ENCODE data around the gene MCEE. TPM values are rescaled to one million over a fixed set of nuclear protein-coding genes. Genes with fewer than 3 reads are reported as not detected.
"Not testable (repeated sequence)": the region's sequence is repeated elsewhere in the genome, so short reads cannot be mapped to it uniquely, and the experiment has no call there.

Gene MCEE
- polyA plus RNA-seq, 3 donors: 23.1 to 24.9 (median 23.2) TPM

DNA sequence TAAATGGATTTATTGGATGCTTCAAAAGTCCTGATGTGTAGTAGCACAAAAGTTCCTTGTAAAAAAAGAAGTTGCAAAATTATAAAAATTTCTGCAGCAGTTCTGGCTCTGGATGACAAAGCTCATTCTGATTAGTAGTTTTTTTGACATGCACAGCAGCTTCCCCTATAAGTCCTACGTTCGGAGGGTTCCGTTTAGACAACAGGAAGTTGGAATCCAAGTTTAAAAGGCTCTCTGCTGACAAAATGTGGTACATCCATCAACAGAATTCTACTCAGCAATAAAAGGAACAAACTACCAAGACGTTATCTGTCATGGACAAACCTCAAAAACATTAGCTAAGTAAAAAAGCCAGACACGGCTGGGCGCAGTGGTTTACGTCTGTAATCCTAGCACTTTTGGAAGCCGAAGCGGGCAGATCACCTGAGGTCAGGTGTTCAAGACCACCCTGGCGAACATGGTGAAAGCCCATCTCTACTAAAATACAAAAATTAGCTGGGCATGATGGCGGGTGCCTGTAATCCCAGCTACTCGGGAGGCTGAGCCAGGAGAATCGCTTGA lies 46.2 kb downstream of the MCEE start:
- not testable (repeated sequence) for DNase-seq (ENCODE audit: low read depth in 3 of 3, low spot score in 2 of 3)

DNA sequence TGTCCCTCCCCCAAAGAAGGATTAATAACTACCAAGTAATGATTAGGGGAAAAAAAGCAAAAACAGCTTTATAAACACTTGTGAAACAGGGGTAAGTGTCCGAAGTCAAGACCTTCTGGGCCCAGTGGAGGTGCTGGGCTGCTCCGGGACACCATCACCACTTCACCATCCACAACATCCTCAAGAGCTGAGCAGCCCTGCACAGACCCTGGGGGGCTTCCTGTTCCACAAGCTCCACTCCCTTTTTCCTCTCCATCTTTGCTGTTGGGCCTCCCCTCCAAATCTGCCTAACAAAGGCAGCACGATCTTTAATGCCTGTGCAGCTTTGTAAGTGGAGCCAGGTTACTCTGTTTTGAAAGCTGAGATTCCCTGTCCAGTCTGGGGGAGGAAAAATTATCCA lies 46.7 kb downstream of the MCEE start:
- not testable (repeated sequence) for DNase-seq (ENCODE audit: low read depth in 3 of 3, low spot score in 2 of 3)

DNA sequence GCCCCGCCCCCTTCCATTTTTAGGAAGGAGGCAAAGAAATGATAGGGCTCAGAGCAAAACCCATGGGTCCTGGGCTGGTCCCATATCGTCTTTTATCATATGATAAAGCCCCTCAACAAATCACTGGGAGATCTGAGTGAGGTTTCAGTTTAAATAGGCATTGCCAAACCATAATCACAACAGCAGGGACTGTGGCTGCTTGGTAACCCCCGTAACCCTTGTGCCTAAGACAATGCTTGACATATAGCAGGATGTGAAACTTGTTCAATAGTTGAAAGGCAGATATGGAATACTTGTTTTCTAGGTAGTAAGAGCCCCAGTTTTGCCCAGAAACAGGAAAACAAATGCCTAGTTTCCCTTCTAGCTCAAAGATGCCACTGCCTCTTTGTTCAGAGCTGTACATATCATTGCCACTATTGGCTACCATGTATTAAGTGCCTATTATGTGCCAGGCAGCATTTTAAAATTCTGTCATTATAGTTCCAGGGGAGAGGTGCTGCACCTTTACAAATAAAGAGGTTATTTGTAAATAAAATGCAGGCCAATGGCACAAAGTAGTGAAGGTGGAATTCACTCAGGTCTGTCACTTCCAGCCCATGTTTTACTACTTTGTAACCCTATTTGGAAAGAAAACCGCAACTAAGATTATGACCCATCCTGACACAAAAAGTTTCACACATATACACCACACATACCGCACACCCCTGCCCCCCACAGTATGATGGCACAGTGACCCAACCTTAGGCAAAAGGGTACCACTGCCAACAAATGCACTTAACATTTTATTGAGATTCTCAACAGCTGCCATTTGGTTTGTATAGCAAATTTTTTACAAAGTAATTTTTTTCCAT lies 47.4 kb downstream of the MCEE start:
- no peak for DNase-seq (ENCODE audit: low read depth in 3 of 3, low spot score in 2 of 3)

DNA sequence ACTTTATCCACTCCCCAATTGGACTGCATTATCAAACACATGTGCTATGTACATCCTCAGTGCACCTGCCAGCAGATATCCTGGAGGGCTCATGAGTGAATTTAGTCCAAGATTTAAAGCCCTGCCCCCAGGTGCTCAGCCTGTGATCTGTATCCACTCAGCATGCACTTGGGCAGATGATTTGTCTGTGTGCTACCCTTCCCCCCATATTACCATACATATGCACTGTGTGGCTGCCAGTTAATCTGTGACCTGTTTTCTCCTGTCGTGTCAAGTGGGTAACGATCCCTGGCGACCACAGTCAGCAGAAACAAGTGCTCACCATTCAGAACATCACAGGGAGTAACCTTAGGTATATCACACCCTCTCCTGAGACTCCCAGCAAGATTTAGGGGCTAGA lies 51.4 kb downstream of the MCEE start:
- DNase-seq (ENCODE audit: low read depth in 3 of 3, low spot score in 2 of 3): no peak

DNA sequence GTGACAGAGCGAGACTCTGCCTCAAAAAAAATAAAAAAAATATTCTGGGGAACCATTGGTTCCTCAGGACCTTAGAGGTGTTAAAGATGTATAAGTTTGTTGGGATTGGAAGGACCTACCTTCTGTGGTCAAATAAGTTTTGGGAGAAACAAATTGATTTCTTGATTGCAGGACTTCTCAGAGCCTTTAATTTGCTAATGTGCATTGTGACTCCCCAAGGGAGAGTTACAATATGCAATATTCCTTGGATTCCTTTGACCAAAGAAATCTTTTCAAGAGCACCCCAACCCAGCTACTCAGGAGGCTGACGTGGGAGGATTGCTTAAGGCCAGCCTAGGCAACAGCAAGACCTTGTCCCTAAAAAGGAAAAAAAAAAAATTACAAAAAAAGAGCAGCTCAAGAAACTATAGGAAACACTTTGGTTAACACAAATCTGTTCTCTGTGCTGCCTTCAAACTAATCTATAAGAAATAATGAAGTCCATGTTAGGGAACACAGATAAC lies 55.1 kb downstream of the MCEE start:
- no peak for DNase-seq (ENCODE audit: low read depth in 3 of 3, low spot score in 2 of 3)

DNA sequence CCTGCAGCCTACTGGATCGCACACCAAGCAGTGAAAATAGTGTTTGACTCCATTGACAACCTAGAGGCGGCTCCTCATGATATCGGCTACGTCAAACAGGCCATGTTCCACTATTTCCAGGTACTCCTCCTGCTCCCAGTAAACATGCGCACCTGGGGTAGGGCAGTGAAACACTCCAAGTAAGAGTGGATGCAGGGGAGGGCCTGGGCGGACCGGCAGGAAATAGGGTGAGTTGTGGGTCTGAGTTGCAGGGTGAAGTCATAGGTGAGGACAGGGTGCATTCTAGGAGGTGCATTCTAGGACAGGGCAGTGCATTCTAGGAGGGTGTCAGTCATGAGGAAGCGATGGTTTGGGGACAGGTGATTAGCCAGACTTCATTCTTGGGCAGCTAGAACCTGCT lies 56.6 kb downstream of the MCEE start:
- DNase-seq (ENCODE audit: low read depth in 3 of 3, low spot score in 2 of 3): no peak

DNA sequence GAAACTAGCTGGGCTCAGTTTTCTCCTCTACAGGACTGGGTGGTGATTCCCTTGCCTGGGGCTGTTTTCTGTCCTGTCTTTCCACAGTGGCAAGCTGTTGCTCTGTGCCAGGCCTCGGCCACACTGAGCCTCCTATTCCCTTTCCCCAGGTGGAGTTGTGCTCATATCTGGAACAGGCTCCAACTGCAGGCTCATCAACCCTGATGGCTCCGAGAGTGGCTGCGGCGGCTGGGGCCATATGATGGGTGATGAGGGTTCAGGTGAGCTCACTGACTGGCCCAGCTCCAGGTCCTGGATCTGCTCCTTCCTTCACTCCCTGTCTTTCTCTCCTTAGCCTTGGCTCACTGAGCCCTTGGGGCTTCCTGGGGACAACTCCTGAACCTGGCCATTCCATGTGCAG lies 57.5 kb downstream of the MCEE start:
- DNase-seq (ENCODE audit: low read depth in 3 of 3, low spot score in 2 of 3): no peak

DNA sequence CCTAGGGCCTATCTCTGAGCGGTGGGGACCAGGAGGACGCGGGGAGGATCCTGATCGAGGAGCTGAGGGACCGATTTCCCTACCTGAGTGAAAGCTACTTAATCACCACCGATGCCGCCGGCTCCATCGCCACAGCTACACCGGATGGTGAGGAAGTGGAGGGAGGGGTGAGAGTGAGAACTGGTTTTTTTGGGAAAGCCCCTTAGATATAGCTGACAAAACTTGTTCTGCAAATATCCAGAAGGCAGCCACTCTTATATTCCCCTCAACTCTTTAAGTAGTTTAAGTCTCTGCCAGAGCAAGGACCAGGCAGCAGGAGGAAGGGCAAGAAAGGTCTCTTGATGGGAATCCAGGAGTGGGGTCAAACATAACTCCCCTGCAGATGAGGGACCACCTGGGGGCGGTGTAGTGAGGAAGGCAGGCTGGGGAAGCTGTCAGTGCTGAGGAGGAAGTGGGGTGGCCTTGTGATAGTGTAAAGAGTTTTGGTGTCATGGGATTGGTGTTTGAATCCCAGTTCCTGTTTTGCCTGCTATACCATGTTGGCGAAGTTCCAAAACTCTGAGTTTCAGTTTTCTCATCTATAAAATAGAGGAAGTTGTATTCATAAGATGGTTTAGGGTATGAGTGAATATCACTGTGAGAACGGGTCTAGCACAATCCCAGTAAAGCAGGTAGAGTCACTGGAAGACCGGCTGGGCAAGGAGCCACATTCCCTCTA lies 58.2 kb downstream of the MCEE start:
- no peak for DNase-seq (ENCODE audit: low read depth in 3 of 3, low spot score in 2 of 3)

DNA sequence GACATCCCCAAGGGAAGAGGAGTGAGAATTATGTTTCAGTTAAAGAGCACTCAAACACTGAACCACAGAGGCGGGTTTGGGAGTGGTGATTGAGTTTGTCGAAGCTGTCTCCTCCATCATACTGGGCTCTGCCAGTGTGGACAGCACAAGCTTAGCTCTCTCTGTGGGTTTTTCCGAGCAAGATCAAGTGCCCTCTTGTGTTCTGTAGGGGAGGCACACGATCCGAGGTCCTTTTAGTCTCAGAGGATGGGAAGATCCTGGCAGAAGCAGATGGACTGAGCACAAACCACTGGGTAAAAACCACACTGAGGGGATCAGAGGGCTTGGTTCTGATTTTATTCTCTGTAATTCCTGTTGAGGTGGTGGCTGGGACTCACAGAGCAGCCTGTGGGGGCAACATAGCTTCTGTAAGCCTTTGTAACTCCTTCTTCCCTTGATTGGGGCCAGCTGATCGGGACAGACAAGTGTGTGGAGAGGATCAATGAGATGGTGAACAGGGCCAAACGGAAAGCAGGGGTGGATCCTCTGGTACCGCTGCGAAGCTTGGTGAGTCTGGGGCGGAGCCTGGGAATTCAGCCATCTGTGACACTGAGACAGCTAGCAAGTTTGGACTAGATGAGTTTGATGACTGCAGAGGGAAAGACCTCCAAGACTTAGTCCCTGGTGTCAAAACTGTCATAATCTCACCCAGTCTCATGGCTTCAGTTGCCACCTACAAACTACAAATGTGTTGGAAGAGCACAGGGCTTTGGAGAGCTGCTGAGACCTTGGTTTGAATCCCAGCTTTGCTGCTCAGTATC lies 59.5 kb downstream of the MCEE start:
- DNase-seq (ENCODE audit: low read depth in 3 of 3, low spot score in 2 of 3): no peak

DNA sequence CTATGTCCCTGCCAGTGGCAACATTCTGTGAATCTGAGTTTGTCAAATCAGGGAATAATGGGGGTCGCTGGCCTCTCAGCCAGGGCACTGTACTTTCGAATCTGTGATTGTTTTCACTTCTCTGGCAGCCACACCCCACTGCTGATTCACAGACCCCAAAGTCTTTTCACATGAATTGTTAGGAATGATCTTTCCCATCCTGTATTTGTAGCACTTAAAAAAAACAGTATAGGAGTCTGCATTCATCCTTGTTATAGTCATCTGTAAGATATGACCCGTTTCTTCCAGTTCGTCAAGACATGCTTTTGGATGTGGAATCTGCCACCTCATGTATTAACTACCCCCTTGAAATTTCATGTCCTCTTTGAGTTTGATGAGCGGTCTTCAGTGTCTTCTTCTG lies 60.7 kb downstream of the MCEE start:
- no peak for DNase-seq (ENCODE audit: low read depth in 3 of 3, low spot score in 2 of 3)

DNA sequence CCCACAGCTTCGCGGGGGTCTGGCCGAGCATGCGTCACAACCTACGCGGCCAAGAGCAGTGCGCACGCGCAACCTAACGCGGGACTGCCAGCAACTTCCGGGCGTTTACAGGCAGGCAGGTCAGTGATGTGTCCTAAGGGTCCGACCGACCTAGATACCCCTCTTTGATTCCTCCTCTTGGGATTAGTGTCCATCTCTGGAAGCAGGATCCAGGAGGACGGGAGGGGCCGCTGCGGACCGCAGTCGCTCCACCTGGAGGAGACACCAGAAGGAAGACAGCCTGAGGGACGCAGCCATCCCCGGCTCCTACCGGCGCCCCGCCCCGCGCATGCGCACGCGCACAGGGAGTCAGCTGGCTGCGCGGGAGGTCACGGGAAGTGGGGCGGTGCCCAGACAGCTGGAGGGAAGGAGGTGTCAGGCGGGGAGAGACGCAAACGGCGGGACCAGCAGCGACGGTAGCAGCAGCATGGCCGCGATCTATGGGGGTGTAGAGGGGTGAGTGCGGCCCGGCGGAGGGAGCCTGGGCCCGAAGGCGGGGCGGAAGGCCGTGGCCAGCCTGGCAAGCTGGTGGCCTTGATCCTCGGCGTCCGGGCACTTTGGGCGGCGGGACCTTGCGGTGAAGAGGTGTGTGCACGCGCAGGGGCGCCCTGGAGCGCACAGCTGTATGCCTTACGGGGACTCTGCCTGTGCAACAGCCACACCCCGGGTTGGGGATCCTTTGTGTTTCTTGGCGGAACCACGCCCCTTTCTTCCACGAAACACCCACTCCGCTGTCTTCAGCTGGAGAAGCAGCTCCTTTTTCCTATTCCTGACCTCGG lies 61.6 kb downstream of the MCEE start, which contains the start of gene NAGK:
NAGK (plus strand) TSS at position 431 of the 818 bp plus-strand sequence; CDS start at position 467, 36 bp downstream.
- peak; percentile 91 to 96 (median 94) for DNase-seq (ENCODE audit: low read depth in 3 of 3, low spot score in 2 of 3)

DNA sequence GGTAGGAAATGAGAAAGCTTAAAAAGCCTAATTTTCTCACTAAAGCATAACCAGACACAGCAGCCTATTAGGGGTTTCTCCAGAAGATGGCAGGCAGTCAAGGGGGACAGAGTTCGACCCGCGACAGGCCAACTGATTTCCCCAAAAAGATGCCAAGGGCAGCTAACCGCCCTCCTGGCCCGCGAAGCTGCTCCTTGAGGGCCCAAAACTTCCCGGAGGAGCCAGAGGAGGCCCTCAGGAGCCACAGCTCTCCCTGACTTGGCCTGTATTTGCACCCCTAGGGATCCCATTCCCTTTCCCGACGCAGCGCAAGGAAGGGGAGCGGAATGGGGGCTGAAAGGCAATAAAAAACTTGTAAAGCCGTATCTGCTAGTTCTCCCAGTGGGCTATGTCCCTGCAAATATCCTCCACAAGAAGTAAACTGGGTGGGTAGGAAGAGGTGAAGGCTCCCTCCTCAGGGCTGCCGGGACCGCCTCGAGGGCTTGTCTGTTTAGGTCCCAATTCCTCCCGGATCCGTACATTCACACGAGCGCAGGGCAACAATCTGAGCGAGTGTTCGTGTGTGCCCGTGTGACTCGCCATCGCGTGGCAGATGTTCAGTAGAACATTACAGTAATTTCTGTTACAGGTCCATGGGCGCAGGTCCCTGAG lies 62.3 kb downstream of the MCEE start:
- DNase-seq (ENCODE audit: low read depth in 3 of 3, low spot score in 2 of 3): peak in 1 of 3 donors; percentile 27

DNA sequence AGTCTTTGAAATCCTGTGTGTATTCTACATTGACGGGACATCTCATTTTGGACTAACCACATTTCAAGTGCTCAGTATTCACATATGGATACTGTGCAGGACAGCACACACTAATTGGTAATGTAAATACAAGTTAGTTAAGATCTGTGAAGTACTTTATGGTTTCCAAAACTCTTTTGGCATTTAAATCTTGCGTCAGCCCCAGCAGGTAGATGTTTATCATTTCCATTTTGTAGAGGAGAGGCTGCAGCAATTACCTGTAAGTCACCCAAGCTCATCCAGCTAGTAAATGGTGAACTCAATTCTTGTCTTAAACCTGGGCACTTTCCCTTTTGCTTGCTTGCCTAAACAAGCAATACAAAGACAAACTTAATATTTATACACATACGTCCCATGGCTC lies 63.2 kb downstream of the MCEE start:
- DNase-seq (ENCODE audit: low read depth in 3 of 3, low spot score in 2 of 3): no peak

DNA sequence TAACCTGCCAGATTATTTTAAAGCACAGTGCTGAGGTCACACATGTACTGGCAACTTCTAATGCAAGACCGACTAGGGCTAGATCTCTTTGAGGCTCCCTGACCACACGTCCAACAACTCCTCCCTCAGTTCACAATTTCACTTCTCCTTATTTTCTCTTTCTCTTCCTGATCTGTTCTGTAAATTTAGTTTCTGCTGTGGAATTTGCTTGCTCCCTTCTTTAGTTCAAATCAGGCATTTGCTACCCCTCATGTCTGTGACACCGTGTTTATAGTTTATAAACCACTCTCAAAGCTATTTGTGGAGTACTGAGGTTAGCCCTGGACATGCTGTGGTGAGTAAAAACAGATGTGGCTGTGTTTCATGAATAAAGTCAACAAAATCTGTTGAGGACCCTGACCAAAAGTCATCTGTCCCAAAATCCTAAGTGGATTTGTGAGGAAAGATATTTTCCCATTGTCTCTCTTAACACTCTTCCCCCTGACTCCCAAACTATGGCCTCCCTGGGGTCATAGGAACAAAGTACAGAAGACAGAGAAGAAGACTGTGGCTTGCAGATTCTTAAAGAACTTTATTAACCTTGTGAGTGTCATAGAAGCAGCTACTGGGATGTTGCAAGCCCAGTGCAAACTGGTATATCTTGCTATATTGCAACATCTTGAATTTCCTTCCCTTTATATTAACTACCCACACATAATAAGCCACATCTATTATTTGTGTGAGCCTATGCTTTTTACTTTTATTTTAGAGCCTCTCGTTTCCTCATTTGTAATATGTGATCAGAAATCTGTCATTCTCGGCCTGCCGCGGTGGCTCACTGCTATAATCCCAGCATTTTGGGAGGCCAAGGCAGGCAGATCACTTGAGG lies 65.0 kb downstream of the MCEE start:
- no peak for DNase-seq (ENCODE audit: low read depth in 3 of 3, low spot score in 2 of 3)

DNA sequence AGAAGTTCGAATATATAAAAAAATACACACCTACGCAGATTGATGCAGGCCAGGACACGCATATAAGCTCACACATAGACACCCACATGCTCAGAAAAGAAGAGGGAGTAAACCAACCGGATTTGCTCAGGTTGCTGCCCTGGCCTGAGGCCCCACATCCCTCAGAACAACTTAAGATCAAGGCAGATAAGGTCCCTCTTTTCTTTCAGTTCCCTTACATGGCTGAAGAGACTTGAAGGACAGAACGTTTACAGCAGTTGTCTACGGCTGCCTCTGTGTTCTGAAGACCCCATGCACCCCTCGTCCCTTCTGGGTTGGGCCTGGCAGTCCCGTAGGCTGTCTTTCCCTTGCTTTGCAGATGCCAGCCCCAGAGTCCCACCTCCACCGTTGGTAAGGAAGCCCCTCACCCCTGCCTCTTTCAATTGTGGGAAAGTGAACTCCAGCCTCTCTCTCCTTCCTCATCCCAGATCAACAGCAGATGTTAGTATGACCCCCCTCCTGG lies 65.9 kb downstream of the MCEE start:
- DNase-seq (ENCODE audit: low read depth in 3 of 3, low spot score in 2 of 3): no peak

DNA sequence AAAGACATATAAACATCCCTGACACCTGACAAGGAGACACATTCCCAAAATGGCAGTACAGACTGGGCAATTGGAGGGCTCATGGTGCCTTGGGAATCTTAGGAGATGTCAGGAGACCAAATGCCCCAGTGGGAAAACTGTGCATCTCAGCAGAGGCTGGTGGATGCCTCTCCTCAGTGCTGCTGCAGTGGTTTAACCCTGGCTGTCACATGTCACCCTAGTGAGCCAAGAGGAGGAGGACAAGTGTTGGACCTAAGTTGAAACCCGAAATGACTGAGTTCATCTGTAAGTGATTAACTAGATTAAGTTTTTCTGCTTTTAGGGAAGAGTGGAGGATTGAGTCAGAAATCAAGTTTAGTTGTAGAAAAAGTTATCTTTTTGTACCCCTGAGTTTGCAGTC lies 66.8 kb downstream of the MCEE start:
- no peak for DNase-seq (ENCODE audit: low read depth in 3 of 3, low spot score in 2 of 3)

DNA sequence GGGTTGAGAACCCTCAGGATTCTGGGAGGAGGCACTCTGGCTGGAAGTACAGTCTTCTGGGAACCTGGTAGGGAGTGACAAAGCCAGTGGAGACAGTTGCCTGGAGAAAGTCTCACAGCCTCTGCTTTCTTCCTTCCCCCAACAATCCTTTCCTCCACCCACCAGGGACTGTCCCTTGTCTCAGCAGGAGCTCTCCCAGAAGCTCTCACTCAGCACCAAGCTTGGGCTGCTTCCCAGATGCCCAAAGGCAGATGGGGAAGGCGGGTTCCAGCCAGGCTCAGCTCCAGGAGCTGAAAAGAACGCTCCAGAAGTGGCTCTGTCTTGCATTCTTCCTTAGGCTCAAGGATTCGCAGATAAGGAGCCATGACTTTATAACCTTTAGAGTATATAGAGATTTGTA lies 69.2 kb downstream of the MCEE start:
- no peak for DNase-seq (ENCODE audit: low read depth in 3 of 3, low spot score in 2 of 3)

DNA sequence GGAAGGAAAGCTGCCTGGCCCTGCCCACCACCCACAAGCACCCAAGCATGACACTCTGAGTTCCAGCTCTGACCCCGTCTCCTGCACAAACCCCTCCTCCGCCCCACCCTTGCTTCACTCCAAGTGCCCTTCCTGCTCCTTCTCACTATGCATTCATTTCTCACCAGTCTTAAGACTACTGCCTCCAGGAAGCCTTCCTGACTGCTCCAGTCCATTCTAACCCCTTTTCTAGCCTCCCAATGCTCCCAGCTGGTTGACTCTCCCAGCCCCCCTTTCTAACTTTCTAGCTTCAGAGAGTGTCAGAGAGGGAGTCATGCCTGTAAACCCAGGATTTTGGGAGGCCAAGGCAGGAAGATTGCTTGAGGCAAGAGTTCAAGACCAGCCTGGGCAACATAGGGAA lies 69.8 kb downstream of the MCEE start:
- DNase-seq (ENCODE audit: low read depth in 3 of 3, low spot score in 2 of 3): no peak

All from right renal cortex interstitium (tissue), 3 donors.